Measurements from ENCODE around the gene GSC2. TPM values are rescaled to one million over a fixed set of nuclear protein-coding genes. Genes with fewer than 3 reads are reported as not detected.

Gene GSC2
- total and polyA plus RNA-seq, 2 of the 8 experiments (the other 6 are each of a cell fraction or from before 2014, with no cell fraction given), result 0.17 to 0.48 TPM

DNA sequence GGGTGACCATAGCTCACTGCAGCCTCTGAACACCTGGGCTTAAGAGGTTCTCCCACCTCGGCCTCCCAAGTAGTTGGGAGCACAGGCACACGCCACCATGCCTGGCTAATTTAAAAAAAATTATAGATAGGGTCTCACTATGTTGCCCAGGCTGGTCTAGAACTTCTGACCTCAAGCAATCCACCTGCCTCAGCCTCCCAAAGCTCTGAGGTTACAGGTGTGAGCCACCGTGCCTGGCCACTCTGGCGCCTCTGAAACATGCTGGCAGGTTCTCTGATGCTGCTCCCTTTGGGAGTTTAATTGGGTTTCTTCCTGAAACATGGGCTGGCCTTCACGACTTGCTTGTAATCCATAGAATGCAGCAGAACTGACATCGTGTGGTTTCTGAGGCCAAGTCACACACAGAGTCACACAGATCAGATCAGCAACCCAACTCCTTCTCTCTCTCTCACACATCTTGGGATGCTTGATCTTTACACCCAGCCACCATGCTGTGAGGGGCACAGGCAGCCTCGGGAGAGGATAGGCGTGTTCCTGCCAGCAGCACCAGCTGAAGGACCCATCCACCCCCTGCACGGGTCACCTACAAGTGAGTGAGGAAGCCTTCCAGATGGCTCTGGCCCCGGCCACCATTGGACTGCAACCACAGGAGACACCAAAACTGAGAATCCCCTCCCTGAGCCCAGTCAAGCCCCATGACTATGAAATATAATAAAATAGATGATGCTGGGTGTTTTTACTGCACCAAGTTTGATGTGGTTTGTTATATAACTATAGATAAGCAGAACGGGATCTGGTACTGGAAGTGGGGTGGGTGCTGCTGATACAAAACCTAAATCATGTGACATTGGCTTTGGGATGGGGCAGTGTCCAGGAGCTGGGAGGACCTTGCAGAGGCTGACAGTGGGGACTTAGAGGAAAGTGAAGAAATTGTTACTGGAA lies 3.1 kb upstream of the GSC2 start:
- Histone ChIP-seq H2BK12ac (ENCODE audit: low read depth, low read length) (peak overlapping the region; percentile 75; the same call in 1 of the 2 replicates), H3K79me1 (ENCODE audit: low read depth, low read length) (no peaks in the 10 kb centered on the region), H3K79me2 (ENCODE audit: control insufficient read depth in 1 of 2, insufficient read depth in 2 of 2, low read length in 2 of 2) (no peaks in the 10 kb centered on the region), H3K27ac (ENCODE audit: low read depth, low read length) (no peak overlapping the region), H2BK5ac (ENCODE audit: low read depth, low read length) (no peak overlapping the region), H2BK20ac (ENCODE audit: low read length) (no peak overlapping the region), H3K23ac (ENCODE audit: insufficient read length) (no peak overlapping the region), H2AK5ac (ENCODE audit: low read depth, low read length) (no peak overlapping the region), H3K56ac (replicated peaks; ENCODE audit: insufficient read length, low read depth, low read length) (no peak overlapping the region), H3K36me3 (ENCODE audit: control insufficient read depth in 2 of 4, insufficient read depth in 4 of 4, low read length in 3 of 4) (peaks cover 0 to 12% (median 0%) of the 10 kb centered on the region in 4 experiments; a peak in 1 of 8 replicates), H3K23me2 (ENCODE audit: low read depth, low read length) (peaks cover 7% of the 10 kb centered on the region; the same call in 1 of the 2 replicates), H3K4ac (replicated peaks; ENCODE audit: insufficient read length, low read depth, low read length) (no peak overlapping the region), H3K4me2 (ENCODE audit: insufficient read depth in 1 of 2, low read depth in 2 of 2, low read length in 2 of 2) (no peak overlapping the region), H3K18ac (ENCODE audit: extremely low read depth, low read length) (no peak overlapping the region), H3K9ac (replicated peaks in 1 of 4; ENCODE audit: extremely low read depth in 1 of 4, low read depth in 3 of 4, low read length in 3 of 4) (no peak overlapping the region), H3K9me3 (ENCODE audit: insufficient read depth in 2 of 2, low read depth in 1 of 2, low read length in 1 of 2) (0 out of 4 replicates have a peak, but pooled peaks cover 0 to 6% of the 10 kb centered on the region in 2 experiments), H3K14ac (ENCODE audit: insufficient read length) (no peak overlapping the region), H3K4me3 (ENCODE audit: extremely low read depth in 1 of 4, insufficient read depth in 2 of 4, low read depth in 3 of 4, low read length in 4 of 4) (no peak overlapping the region), H4K5ac (ENCODE audit: insufficient read length, low read depth, low read length) (no peak overlapping the region), H4K91ac (replicated peaks; ENCODE audit: insufficient read length, low read length) (no peak overlapping the region), H4K20me1 (replicated peaks in 1 of 2; ENCODE audit: control insufficient read depth in 1 of 2, insufficient read depth in 2 of 2, low read length in 2 of 2) (peaks cover 0 to 12% of the 10 kb centered on the region in 2 experiments), H3K4me1 (replicated peaks in 1 of 4; ENCODE audit: control insufficient read depth in 3 of 4, insufficient read depth in 4 of 4, low read length in 3 of 4) (peaks cover 0 to 3% (median 0%) of the 10 kb centered on the region in 4 experiments; a peak in 3 of 7 replicates), H4K8ac (ENCODE audit: extremely low read depth, insufficient read depth, low read length) (no peak overlapping the region), H2BK120ac (replicated peaks; ENCODE audit: low read depth, low read length) (no peak overlapping the region), H2BK15ac (ENCODE audit: low read length) (no peak overlapping the region), H3K27me3 (replicated peaks in 1 of 4; ENCODE audit: control insufficient read depth in 3 of 4, extremely low read depth in 1 of 4, insufficient read depth in 3 of 4, low read length in 3 of 4) (peaks cover 44 to 53% (median 48%) of the 10 kb centered on the region in 4 experiments), H2AFZ (ENCODE audit: low read length) (no peak overlapping the region)
- DNase-seq (ENCODE audit: low read depth in 1 of 2, low spot score in 2 of 2) (no peak), FAIRE-seq (no peak)
- no peak for TF ChIP-seq KDM1A (IDR thresholded peaks at IDR 0.05; ENCODE audit: borderline replicate concordance, low read length)
- no peak for TF ChIP-seq TCF12 (IDR thresholded peaks at IDR 0.05; ENCODE audit: low read depth, low read length)
- no peak for TF ChIP-seq ZNF274 (IDR thresholded peaks at IDR 0.05; ENCODE audit: borderline replicate concordance, extremely low read depth, low read length)
- no peak for TF ChIP-seq BRCA1 (IDR thresholded peaks at IDR 0.05; ENCODE audit: low read depth, low read length)
- TF ChIP-seq CBX5 (IDR thresholded peaks at IDR 0.05; ENCODE audit: low read depth, low read length), result no peak
- TF ChIP-seq TAF1 (IDR thresholded peaks at IDR 0.05; ENCODE audit: low read depth, low read length), result no peak
- no peak for TF ChIP-seq RFX5 (IDR thresholded peaks at IDR 0.05; ENCODE audit: borderline replicate concordance, low read depth, low read length)
- ChIA-PET CTCF (ENCODE audit: partially characterized antibody) (interaction anchor here (5.2 kb wide), 1 partner anchor 7 kb away, joined by 37 read pairs; the partner anchor contains the start of gene ESS2), POLR2A (ENCODE audit: partially characterized antibody) (interaction anchor here (0.6 kb wide), 1 partner anchor 38 kb away, joined by 3 read pairs; no protein-coding TSS in a partner anchor)
- WGBS, 2 experiments (ENCODE audit: extremely low coverage in 1 of 2, insufficient coverage in 1 of 2, insufficient read length in 1 of 2, insufficient replicate concordance in 2 of 2, low coverage in 1 of 2, low lambda C conversion rate in 2 of 2, missing lambda C conversion rate in 1 of 2), result 79% methylated on average over 11 of the region's 11 CpGs; no CpG with 5 or more reads in 1 of the 2 experiments

All from H1 (cell line).